Sigmoid colon (tissue), 4 donors: ENCODE measurements around the gene MYOF.

Experiments used
- EP300 ChIP-seq, 4 donors: sonication (generic); formaldehyde crosslinking; IDR thresholded peaks; one replicate each; pipeline ENCODE4 v1.6.1; 2017; ENCODE audit warnings: antibody characterized with exemption in 4 of 4
- POLR2A ChIP-seq, 2 donors: fragments of 450-650 bp; IDR thresholded peaks; one replicate each; pipeline ENCODE4 v1.6.1; 2016; ENCODE audit warnings: antibody characterized with exemption in 2 of 2, mild to moderate bottlenecking in 2 of 2, moderate library complexity in 2 of 2
- TF ChIP-seq, protein P1 (sequence below), 4 experiments: fragments of 450-650 bp in 3 of 4; fragments of 200-600 bp in 1 of 4; IDR thresholded peaks; one replicate each; pipeline ENCODE4 v1.5.1; 2016 to 2019; ENCODE audit warnings: antibody characterized with exemption in 4 of 4, mild to moderate bottlenecking in 3 of 4, moderate library complexity in 2 of 4

DNA sequence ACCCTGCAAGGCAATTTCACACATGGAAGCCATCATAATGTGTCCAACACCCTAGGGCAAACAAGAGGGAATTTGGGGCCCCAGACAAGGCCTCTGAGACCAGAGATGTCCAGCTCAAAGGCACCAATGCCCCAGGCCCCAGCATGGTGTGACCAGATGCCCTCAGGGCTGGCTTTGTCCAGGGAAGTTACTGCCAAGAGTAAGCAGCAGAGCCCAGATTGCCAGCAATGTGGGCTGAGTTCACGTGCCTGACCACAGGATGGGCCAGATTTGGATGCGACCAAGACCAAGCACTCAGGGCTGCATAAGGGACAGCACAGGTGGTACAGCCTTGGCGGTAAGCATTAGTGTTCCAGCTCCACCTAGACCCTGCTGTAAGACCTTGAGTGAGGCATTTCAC lies 12.7 kb downstream of the MYOF start:
- TF ChIP-seq, protein P1, sequence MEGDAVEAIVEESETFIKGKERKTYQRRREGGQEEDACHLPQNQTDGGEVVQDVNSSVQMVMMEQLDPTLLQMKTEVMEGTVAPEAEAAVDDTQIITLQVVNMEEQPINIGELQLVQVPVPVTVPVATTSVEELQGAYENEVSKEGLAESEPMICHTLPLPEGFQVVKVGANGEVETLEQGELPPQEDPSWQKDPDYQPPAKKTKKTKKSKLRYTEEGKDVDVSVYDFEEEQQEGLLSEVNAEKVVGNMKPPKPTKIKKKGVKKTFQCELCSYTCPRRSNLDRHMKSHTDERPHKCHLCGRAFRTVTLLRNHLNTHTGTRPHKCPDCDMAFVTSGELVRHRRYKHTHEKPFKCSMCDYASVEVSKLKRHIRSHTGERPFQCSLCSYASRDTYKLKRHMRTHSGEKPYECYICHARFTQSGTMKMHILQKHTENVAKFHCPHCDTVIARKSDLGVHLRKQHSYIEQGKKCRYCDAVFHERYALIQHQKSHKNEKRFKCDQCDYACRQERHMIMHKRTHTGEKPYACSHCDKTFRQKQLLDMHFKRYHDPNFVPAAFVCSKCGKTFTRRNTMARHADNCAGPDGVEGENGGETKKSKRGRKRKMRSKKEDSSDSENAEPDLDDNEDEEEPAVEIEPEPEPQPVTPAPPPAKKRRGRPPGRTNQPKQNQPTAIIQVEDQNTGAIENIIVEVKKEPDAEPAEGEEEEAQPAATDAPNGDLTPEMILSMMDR (IDR thresholded peaks at IDR 0.05), result no peak
- TF ChIP-seq POLR2A (IDR thresholded peaks at IDR 0.05) (no peak), EP300 (IDR thresholded peaks at IDR 0.05) (no peak)
